DOHH2 (cell line): ENCODE results near the gene SLC41A1.

Source experiments
- EZH2phosphoT487 ChIP-seq: fragments of 200-600 bp; sonication (generic); IDR thresholded peaks from 2 replicates; pipeline ENCODE4 v1.6.1; 2017; ENCODE audit warnings: borderline replicate concordance, mild to moderate bottlenecking, antibody characterized with exemption, low read length, moderate library complexity, mixed read lengths
- TF ChIP-seq, protein P1 (sequence below): fragments of 200-600 bp; sonication (generic); IDR thresholded peaks from one replicate; pipeline ENCODE4 v1.5.1; 2014; ENCODE audit warnings: antibody characterized with exemption, mild to moderate bottlenecking, low read depth, low read length; ENCODE audit not compliant: poor library complexity, severe bottlenecking

DNA sequence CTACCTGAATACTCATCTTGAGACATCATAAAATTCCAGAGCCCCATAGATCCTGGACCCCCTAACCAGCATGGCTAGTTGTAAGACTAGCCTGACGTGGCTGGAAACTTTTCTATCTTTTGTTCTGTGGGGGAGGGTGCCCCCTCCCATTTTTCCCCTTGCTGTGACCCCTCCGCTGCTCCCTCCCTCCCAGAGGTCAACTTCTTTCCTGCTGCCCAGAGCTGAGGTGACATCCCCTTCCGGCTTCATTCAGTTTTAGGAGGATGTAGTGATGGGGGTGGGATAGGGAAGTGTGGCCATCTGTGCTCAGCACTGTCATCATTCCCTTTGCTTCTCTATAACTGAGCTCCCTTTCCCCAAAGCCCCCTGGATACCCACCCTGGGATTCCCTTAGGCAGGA, 4.4 kb upstream of the SLC41A1 start:
- TF ChIP-seq, protein P1, sequence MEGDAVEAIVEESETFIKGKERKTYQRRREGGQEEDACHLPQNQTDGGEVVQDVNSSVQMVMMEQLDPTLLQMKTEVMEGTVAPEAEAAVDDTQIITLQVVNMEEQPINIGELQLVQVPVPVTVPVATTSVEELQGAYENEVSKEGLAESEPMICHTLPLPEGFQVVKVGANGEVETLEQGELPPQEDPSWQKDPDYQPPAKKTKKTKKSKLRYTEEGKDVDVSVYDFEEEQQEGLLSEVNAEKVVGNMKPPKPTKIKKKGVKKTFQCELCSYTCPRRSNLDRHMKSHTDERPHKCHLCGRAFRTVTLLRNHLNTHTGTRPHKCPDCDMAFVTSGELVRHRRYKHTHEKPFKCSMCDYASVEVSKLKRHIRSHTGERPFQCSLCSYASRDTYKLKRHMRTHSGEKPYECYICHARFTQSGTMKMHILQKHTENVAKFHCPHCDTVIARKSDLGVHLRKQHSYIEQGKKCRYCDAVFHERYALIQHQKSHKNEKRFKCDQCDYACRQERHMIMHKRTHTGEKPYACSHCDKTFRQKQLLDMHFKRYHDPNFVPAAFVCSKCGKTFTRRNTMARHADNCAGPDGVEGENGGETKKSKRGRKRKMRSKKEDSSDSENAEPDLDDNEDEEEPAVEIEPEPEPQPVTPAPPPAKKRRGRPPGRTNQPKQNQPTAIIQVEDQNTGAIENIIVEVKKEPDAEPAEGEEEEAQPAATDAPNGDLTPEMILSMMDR, result no peak
- no peak for TF ChIP-seq EZH2phosphoT487
